ENCODE measurements around the gene PAFAH2.

The PAFAH2 gene

GRCh38 chr1:26031196-26031595 lies 33.3 kb upstream of the PAFAH2 start:
- DNase-seq (ENCODE audit: low read depth), result no peak

DNA sequence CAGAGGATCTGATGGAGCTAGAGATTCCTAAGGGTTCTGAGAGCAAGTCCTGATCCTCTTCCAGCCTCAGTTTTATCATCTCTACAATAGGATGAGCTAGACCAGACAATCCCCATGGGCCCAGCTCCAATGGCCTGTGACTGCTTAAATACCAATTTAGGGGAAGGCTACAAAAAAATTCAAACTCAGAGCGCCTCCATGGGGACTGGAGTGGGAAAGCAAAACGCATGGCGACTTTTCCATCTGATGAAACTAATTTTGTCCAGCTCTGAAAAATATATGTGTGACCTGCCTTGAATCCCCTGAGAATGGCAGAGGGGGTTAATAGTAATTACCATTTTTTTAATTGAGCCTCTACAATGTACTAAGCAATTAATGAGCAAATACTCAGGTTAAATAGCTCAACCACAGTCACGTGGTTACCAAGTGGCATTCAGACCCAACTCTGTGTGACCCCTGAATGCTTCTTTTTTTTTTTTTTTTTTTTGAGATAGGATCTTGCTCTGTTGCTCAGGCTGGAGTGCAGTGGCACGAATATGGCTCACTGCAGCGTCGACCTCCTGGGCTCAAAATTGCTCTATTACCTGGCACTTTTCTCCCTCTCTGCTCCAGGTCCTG lies 32.1 kb upstream of the PAFAH2 start:
- DNase-seq (ENCODE audit: low read depth), result no peak

GRCh38 chr1:26029054-26029863 lies 31.4 kb upstream of the PAFAH2 start:
- no peak for DNase-seq (ENCODE audit: low read depth)

DNA sequence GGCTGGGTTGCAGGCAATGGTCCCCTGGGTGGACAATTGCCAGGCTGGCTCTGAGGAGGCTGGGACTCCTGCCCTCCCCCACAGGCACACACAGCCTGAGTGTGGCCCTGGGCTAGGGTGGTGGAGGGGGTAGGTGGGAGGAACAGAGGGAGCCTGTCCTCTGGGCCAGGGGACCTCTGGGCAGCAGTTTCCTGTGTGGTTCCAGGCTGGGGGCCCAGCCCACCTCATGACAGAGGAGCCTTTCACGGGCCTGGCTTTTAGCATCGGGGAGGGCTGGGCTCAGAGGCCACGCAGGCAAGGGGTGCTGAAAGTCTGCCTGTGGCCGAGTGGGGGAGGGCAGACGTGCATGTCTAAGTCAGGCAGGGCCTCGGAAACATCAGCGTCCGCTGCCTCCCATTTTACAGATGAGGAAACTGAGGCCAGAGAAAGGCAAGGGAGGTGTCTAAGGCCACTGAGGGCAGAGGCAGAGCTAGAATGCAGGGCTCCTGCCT lies 30.7 kb upstream of the PAFAH2 start:
- no peak for DNase-seq (ENCODE audit: low read depth)

DNA sequence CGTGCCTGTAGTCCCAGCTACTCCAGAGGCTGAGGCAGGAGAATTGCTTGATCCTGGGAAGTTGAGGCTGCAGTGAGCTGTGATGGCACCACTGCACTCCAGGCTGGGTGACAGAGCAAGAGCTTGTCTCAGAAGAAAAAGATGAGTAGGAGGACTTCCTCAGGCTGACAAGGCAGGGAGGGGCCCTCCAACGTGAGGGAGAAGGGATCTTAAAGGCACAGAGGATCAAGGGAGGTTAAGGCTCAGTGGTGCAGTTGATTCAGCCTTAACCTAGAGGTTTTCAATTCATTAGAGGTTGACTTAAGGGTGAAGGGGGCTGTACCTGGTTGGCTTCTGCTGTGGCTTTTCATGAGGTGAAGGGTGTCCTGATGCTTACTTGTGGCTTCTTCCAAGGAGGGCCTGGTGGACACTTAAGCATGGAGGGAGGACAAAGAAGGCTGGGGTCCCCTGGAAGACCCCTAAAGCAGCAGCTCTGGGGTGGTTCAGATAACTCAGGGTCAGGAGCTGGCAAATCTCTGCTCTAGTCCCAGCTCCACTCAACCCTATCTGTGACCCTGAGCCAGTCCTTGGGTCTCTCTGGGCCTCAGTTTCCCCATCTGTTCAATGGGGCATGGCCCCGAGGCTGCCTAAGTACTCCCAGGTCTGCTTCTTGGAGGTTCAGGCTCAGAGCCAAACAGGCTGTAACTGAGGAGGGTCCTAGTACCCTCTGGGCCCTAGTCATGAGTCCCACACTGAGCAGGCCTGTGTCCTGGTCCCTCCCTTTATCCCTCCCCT lies 30.0 kb upstream of the PAFAH2 start:
- no peak for DNase-seq (ENCODE audit: low read depth)

DNA sequence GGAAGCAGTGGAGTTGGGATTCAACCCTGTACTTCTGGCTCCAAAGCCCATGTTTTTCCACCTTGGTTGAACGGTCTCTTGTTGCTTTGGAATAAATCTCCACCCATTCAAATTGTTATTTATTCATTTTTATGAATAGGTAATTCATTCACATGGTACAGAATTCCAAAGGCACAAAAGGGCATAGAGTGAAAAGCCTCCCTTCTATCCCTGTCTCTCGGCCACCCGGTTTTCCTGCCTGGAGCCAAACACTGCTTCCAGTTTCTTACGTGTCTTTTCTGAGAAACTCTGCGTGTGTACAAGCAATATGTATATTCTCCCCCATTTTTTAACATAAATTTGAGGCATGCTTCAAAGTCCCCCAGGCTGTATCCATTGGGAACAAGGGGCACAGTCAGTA lies 27.7 kb upstream of the PAFAH2 start:
- no peak for DNase-seq (ENCODE audit: low read depth)

DNA sequence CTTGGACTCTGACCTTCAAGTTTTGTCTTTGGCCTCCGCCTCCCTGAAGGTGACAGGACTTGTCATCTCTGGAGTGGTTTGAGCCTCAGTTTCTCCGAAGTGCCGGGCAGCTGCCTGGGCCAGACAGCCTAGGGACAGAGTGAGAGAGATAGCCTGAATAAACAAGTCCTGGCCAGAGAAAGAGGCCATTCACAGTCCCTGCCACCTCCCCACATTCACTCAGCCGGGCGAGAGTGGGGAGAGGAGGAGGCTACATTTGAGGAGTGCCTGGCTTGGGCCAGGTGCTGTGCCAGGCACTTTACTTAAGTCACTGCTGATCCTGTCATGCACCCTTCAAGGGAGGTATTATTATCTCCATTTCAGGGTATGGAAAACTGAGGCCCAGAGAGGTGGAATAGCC lies 27.2 kb upstream of the PAFAH2 start:
- DNase-seq (ENCODE audit: low read depth), result no peak

GRCh38 chr1:26023826-26024225 lies 26.0 kb upstream of the PAFAH2 start:
- no peak for DNase-seq (ENCODE audit: low read depth)

DNA sequence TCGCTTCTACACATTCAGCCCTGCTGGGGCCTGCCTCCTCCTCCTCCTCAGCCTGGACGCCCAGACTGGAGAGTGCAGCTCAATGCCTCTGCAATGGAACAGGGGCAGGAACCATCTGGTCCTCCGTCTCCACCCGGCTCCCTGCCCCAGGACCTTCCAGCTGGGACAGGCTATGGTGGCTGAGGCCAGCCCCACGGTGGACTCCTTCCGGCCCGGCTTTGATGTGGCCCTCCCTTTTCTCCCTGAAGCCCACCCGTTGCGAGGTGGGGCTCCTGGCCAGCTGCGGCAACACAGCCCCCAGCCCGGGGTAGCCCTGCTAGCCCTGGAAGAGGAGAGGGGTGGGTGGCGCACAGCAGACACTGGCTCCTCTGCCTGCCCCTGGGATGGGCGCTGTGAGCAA lies 25.1 kb upstream of the PAFAH2 start:
- no peak for DNase-seq (ENCODE audit: low read depth)

DNA sequence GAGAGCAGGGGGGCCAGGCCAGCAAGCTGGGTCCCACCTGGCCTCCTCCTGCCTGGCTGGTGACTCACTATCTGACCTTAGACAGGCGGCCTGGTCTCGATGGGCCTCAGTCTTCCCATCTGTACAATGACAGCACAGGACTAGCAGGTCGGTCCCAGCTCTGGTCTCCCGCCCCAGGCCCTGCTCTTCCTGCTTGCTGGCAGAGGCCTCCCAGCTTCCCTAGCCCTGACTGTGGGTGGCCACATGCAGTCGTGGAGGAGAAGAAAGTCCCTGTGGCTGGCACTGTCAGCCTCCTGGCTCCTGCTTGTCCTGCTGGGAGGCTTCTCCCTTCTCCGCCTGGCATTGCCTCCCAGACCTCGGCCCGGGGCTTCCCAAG lies 24.5 kb upstream of the PAFAH2 start:
- DNase-seq (ENCODE audit: low read depth), result no peak

DNA sequence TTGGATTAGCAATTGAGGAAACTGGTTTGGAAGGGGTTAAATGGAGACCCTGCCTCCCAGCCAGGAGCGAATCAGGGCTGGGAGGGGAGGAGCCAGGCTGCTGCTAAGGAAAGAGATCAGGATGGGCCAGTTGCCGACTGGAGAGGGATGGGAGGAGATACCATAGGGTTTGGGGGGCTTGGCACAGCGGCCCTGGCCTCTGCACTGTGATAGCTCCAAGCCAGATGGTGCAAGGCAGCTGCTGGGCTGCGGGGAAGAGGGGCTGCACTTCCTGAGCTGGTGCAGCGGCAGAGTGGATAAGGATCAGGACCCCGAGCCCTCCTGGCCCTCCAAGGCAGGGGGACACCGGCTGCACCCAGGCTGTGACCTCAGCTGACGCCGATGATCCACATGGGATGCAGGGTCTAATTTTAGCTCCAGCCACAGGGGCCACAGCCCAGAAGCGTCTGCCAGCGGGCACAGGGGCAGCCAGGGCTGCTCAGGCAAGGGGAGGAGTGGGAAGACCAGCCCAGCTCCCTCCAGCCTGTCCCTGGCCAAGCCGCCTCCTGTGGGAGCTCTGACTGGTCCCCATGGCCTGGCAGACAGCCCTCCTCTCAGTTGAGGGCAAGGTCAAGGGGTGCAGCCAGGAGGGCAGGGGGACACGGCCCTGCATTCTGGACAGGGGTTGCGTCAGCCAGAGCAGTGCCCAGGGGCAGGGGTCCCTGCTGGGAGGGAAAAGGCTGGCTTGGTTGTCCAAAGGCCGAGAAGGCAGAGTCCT lies 24.0 kb upstream of the PAFAH2 start, which contains the start of gene EXTL1:
EXTL1 (plus strand) TSS at position 129 of the 757 bp plus-strand sequence. CDS start 872 bp downstream, outside the sequence.
- no peak for DNase-seq (ENCODE audit: low read depth)

GRCh38 chr1:26020941-26021646 lies 23.2 kb upstream of the PAFAH2 start:
- no peak for DNase-seq (ENCODE audit: low read depth)

GRCh38 chr1:26020330-26020768 lies 22.5 kb upstream of the PAFAH2 start:
- no peak for DNase-seq (ENCODE audit: low read depth)

DNA sequence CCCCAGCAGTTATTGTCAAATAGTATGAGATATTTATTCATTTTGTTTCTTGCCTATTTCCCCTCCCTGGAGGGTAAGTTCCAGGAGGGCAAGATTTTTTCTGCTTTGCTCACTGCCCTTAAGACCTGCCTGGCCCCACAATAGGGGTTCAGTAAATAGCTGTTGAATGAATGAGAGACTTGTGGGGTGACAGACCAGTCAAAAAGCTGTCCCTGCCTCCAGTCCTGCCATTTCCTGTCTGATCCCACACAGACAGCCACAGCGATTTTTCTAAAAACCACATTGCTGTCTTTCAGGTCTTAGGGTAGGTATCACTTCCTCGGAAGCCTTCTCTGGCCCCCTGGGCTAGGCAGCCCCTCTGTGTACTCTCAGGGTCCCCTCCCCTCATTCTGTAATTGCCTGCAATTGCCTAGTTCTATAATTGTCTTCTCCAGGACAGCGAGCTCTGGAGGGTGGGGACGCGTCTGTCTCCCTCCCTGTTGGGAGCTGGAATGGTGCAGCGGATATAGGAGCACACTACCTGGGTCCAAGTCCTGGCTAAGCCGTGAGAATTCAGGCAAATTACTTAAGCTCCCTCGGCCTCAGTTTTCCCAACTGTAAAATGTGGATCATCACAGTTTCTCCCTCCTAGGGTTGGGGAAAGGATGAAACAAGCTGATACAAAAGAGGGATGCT lies 21.9 kb upstream of the PAFAH2 start:
- no peak for DNase-seq (ENCODE audit: low read depth)

DNA sequence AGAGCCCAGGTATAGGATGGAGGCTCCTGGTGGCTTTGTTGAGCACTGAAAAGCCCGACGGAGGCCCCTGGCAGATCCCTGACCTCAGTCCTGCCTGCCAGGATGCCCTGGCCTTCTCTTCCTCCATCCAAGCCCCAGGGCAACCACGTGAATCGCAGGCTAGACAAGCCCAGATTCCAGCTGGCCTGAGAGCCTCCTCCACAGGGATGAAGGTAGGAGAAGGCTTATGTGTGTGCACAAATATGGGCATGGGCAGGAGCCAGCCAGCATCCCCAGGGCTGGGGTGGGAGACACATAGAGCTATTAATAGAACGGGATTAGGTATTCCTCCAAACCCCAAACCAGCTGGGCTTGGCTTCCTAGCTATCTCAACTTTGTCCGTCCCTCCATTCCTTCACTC lies 19.7 kb upstream of the PAFAH2 start:
- no peak for DNase-seq (ENCODE audit: low read depth)

- no peak for DNase-seq (ENCODE audit: low read depth)
Measured at GRCh38 chr1:26016953-26017545, 19.2 kb upstream of the PAFAH2 start.

DNA sequence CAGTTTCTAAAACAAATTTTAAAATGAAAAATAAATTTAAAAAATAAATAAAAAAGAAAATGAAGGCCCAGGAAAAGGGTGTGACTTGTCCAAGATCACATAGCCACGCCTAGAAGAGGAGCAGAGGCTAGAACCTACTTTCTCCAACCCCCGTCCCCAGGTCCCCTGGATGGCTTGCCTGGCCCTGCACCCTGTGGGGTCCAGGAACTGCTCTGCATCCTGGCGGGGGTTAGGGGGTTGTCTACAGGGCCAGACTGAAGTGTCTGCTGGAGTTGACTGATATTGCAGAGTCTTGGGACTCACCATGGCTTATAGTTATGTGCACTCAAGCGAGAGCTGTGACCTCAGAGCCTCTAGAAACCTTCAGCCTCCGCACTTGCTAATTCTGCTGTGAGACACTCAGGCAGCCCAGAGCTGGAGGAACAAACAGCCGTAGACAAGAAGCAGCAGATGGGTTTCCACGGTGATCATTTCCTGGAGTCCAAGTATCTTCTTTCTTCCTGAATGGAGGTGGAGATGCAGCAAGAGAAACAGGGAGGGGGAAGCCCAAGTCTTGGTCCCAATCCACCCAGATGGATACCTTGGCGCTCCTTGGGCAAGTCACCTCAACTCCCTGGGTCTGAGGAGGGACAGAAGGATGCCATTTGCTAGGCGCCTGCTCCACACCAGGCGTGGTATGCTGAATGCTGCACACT lies 18.5 kb upstream of the PAFAH2 start:
- DNase-seq (ENCODE audit: low read depth), result no peak

- DNase-seq (ENCODE audit: low read depth), result no peak
Measured at GRCh38 chr1:26015358-26015757, 17.5 kb upstream of the PAFAH2 start.

- no peak for DNase-seq (ENCODE audit: low read depth)
Measured at GRCh38 chr1:26014179-26014578, 16.3 kb upstream of the PAFAH2 start.

GRCh38 chr1:26012864-26013263 lies 15.0 kb upstream of the PAFAH2 start:
- DNase-seq (ENCODE audit: low read depth), result no peak
